ENCODE data around the gene CACNG8.

The CACNG8 gene

DNA sequence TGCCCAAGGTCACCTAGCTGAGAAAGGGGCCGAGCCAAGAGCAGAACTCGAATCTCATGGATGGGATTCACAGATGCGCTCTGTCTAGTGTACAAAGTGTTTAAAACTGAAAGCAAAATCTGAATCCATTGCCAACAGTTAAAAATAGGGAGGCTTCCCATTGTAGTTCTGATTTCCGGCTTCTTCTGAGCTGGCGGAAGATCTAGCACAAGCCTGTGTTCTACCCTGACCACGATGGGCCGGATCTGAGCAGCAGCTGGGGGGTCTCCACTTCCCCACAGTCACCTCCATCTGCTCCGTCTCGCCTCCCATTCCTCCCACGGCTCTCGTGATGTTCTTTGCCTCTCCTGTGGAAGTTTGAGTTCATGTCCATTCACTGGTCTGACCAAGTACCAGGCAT lies 2.4 kb downstream of the CACNG8 start:
- no peak for DNase-seq

DNA sequence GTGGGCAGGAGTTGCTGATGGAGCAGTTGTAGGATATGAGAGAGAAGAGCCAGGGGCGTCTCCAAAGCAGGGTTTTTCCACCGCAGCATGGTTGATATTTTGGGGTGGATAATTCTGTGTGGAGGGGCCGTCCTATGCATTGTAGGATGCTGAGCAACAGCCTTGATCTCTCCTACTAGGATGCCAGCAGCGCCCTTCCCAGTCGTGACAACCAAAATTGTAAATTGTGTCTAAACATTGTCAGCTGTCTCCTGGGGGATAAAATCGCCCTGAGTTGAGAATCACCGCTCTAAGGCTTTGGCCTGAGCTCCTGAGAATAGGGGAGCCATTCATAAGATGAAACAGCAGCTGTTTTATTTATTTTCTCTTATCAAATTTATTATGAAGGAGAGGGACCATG lies 4.2 kb downstream of the CACNG8 start:
- no peak for DNase-seq

- no peak for DNase-seq
Observed at GRCh38 chr19:53969366-53969765, 6.6 kb downstream of the CACNG8 start.

GRCh38 chr19:53971673-53972072 lies 8.9 kb downstream of the CACNG8 start:
- DNase-seq, result no peak

DNA sequence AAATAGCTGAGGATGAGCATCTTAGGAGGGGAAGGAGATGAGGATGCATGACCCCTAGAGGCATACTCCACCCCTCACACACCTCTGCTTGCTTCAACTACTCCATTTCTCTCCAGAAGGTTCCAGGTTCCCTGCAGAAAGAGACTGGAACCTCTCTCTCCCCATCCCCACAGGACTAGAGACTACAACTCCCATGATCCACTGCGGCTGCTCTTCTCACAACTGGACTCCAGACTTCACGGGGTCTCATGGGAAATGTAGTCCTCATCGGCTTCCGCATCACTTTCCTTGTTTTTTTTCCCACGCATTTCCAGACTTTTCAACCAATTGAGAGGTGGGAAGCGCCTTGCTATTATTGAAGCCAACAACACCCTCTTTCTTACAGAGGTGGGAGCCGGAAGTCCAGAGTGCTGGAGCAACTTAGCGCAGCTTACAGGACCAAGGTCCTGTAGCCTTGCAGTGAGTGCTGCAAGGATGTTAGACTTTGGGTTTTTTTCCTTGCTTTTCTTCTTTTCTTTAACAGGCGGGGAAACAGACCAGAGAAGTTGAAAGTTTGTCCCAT lies 14.8 kb downstream of the CACNG8 start:
- peak; percentile 42 for DNase-seq

DNA sequence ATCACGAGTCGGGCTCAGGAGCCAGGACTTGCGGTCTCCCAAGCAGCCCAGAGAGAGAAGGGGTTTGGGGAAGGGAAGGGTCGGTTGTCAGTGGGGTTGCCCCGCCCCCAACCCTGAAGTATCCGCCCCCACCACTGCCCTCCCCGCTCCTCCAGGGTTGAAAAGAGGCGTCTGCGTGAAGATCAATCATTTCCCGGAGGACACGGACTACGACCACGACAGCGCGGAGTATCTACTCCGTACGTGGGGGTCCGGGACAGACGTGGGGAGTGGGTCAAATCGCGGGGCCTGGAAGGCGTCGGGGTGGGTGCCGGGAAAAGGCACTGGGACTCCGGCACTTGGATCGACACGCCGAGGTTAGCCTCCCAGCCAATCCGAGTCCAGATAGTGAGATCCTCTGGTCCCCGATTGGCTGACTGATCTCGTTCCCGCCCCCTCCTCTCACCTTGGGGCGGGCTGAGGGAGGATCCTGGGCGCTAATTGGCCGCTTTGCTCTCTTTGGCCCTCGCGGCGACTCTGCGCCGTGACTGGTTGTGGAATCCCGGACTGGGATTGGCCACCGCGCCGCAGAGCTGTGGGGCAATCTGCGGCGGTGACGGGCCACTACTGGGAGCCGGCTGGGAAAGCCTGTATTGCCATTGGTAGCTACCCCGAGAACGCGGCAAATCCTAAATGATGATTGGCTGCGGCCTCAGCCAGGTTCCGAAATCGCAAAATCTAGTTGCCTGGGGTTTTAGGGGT lies 15.4 kb downstream of the CACNG8 start:
- DNase-seq, result no peak

GRCh38 chr19:53978975-53979801 lies 16.5 kb downstream of the CACNG8 start:
- no peak for DNase-seq

GRCh38 chr19:53980539-53981375 lies 18.0 kb downstream of the CACNG8 start:
- DNase-seq, result no peak

- DNase-seq, result no peak
Observed at GRCh38 chr19:53981376-53981951, 18.7 kb downstream of the CACNG8 start.

GRCh38 chr19:53982001-53982451 lies 19.3 kb downstream of the CACNG8 start:
- DNase-seq, result no peak

DNA sequence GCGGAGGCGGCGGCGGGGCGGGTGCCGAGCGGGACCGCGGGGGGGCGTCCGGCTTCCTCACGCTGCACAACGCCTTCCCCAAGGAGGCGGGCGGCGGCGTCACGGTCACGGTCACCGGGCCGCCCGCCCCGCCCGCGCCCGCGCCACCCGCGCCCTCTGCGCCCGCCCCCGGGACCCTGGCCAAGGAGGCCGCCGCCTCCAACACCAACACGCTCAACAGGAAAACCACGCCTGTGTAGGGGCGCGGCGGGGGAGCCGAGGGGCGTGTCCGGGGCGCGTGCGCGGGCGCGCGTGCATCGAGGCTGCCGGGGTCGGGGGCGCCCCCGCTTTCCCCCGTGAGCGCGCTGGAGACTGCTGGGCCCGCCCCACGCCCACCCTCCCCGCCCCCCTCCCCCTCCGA lies 19.9 kb downstream of the CACNG8 start:
- DNase-seq, result no peak

- no peak for DNase-seq
Observed at GRCh38 chr19:53983457-53984289, 20.9 kb downstream of the CACNG8 start.

DNA sequence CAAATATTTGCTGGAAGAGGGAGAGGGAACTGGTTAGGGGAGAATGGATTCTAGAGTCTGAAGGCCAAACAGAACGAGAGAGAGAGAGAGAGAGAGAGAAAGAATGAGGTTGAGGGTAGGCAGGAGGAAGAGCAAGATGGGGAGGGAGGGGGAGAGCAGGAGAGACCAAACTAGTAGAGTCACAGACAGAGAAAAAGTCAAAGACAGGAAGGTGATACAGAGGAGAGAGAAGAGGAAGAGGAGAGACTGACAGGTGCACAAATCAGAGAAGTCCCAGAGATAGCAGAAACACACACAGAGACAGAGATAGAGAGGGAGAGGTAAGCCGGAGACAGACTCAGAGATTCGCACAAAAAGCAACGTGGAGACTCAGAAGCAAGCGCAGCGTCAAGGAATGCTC lies 23.1 kb downstream of the CACNG8 start:
- no peak for DNase-seq

DNA sequence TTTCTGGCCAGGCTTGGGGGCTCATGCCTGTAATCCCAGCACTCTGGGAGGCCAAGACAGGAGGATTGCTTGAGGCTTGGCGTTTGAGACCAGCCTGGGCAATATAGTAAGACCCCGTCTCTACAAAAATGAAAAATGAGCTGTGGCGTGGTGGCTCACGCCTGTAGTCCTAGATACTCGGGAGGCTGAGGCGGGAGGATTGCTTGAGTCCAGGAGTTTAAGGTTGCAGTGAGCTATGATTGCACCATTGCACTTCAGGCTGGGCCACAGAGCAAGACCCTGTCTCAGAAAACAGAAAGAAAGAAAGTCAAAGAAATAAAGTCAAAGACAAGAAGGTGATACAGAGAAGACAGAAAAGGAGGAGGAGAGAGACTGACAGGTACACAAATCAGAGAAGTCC lies 26.2 kb downstream of the CACNG8 start:
- no peak for DNase-seq

- DNase-seq, result no peak
Observed at GRCh38 chr19:53989600-53990533, 27.1 kb downstream of the CACNG8 start.

GRCh38 chr19:53991224-53992113 lies 28.7 kb downstream of the CACNG8 start, which contains the start of gene CACNG6:
Gene CACNG6 (plus strand): TSS chr19:53991637. CDS start chr19:53992878, 1,241 bp downstream.
- DNase-seq, result no peak

DNA sequence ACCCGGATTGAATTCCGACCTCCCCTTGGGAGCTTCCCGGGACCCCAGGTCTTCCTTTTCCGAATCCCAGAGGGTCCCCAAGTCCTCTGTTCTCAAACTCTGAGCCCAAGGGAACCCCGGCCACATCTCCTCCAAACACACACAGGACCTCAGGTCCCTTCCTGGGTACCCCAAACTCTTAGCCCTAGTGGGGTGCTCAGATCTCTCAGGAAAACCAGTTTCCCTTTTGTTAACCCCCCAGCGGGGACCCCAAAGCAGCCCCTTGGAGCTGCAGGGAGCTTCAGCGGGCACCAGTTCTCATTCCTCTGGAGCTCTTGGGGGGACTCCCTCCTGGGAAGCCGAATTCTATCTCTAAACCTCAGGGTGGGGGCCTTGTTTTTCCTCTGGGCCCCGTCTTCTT lies 29.5 kb downstream of the CACNG8 start:
- DNase-seq, result no peak

DNA sequence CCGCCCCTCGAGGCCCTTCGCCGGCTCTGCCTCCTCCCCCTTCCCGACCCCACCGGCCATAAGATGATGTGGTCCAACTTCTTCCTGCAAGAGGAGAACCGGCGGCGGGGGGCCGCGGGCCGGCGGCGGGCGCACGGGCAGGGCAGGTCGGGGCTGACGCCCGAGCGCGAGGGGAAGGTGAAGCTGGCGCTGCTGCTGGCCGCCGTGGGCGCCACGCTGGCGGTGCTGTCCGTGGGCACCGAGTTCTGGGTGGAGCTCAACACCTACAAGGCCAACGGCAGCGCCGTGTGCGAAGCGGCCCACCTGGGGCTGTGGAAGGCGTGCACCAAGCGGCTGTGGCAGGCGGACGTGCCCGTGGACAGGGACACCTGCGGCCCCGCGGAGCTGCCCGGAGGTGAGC lies 30.1 kb downstream of the CACNG8 start:
- no peak for DNase-seq

- DNase-seq, result no peak
Observed at GRCh38 chr19:53993448-53993847, 30.7 kb downstream of the CACNG8 start.
